Activated T-helper 17 cell treated with anti-CD3 and anti-CD28 coated beads, Interleukin-2, amount 50 U/mL, for 72 hours (primary cell): Measurements from ENCODE around the gene ATG9B. TPM values are rescaled to one million over a fixed set of nuclear protein-coding genes. Genes with fewer than 3 reads are reported as not detected.

Experiments used
- ATAC-seq: fragments of 150-1000 bp; cut with Tn5 transposase; replicated peaks from 2 replicates; pipeline ENCODE4 v1.10.0; 2021; ENCODE audit warnings: mild to moderate bottlenecking, moderate library complexity
- H3K27ac Mint-ChIP-seq: one replicate; pipeline ENCODE4 v1.8.0; 2022; ENCODE audit warnings: mixed read lengths
- H3K27me3 Mint-ChIP-seq: one replicate; pipeline ENCODE4 v1.8.0; 2022; ENCODE audit warnings: mixed read lengths
- H3K36me3 Mint-ChIP-seq: one replicate; pipeline ENCODE4 v1.8.0; 2022; ENCODE audit warnings: low read depth, mild to moderate bottlenecking, mixed read lengths
- H3K4me1 Mint-ChIP-seq: one replicate; pipeline ENCODE4 v1.8.0; 2022; ENCODE audit warnings: mixed read lengths
- H3K4me3 Mint-ChIP-seq: one replicate; pipeline ENCODE4 v1.8.0; 2022; ENCODE audit warnings: mild to moderate bottlenecking, mixed read lengths
- H3K9me3 Mint-ChIP-seq: one replicate; pipeline ENCODE4 v1.8.0; 2022; ENCODE audit warnings: mixed read lengths
- total RNA-seq, 2 donors: library from RNA; stranded (reverse); gene quantifications; one replicate each; pipeline ENCODE4 v1.2.3, GENCODE V29; 2022

The ATG9B gene
- total RNA-seq, 2 donors from 2014 or later = 2.9 to 18.2 TPM

GRCh38 chr7:151061213-151062110, 37.2 kb upstream of the ATG9B start:
- Mint-ChIP-seq H3K36me3 (peaks cover 37% of the 10 kb centered on the region), H3K27me3 (no peaks in the 10 kb centered on the region), H3K9me3 (no peaks in the 10 kb centered on the region), H3K4me3 (peak overlapping the region; percentile 95), H3K4me1 (peaks cover 21% of the 10 kb centered on the region), H3K27ac (peak overlapping the region; percentile 25)
- no peak for ATAC-seq

GRCh38 chr7:151060416-151061212, 36.3 kb upstream of the ATG9B start:
- Mint-ChIP-seq H3K4me1 (peaks cover 21% of the 10 kb centered on the region), H3K27ac (peak overlapping the region; percentile 95), H3K4me3 (peak overlapping the region; percentile 95), H3K36me3 (peaks cover 35% of the 10 kb centered on the region), H3K27me3 (no peaks in the 10 kb centered on the region), H3K9me3 (no peaks in the 10 kb centered on the region)
- no peak for ATAC-seq

- Mint-ChIP-seq H3K27ac (peak overlapping the region; percentile 95), H3K9me3 (no peaks in the 10 kb centered on the region), H3K27me3 (no peaks in the 10 kb centered on the region), H3K36me3 (peaks cover 29% of the 10 kb centered on the region), H3K4me3 (peak overlapping the region; percentile 95), H3K4me1 (peaks cover 21% of the 10 kb centered on the region)
- ATAC-seq = no peak
Observed at GRCh38 chr7:151060113-151060415, 35.8 kb upstream of the ATG9B start.

DNA sequence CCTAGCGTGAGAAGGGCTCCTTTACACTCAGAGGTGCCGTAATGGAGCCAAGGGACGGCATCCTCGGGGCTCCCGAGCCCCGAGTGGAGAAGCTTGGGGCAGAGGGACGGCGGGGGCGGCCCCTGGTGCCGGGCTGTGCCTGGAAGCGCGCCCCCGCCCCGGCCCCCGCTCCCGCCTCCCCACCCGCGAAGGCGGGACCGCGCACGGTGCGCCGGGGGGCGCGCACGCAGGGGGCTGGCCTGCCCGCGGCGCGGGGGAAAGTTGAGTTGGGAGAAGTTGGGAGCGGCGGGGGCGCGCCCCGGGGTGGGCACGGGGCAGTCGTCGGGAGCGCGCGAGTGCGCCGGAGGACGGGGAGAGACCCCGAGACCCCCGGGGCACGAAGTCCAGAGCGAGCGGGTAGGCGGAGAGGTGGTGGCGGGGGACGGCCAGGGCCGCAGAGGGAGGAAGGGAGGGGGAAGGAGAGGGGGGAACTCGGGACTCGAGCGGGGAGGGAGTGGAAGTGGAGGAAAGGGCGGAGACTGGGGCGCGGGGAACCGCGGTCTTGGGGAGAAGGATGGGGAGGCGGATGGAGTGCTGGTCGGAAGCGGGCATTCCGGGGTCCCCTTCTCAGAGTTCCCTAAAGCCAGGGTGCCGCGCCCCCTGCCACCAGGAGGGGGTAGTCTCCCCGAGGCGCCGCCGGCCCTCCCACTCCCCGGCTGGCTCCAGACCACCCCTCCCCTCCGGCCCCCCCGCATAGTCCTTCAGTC, 35.2 kb upstream of the ATG9B start, which contains the start of gene SLC4A2:
Gene SLC4A2, plus strand, starts transcription at position 223 of the 746 bp plus-strand sequence. CDS start 2,399 bp downstream, outside the sequence.
- ATAC-seq = peak; percentile 17
- Mint-ChIP-seq H3K27me3 (no peaks in the 10 kb centered on the region), H3K4me1 (peaks cover 24% of the 10 kb centered on the region), H3K9me3 (no peaks in the 10 kb centered on the region), H3K27ac (peak within 1 kb of the TSS; percentile 95), H3K4me3 (peak within 1 kb of the TSS; percentile 95), H3K36me3 (peaks cover 24% of the 10 kb centered on the region)

- no peak for ATAC-seq
- Mint-ChIP-seq H3K4me3 (peak overlapping the region; percentile 95), H3K27ac (peak overlapping the region; percentile 95), H3K27me3 (no peaks in the 10 kb centered on the region), H3K4me1 (peaks cover 25% of the 10 kb centered on the region), H3K9me3 (no peaks in the 10 kb centered on the region), H3K36me3 (peaks cover 17% of the 10 kb centered on the region)
Observed at GRCh38 chr7:151058781-151059366, 34.6 kb upstream of the ATG9B start.

- no peaks in the 10 kb centered on the region for H3K27me3 Mint-ChIP-seq
- H3K9me3 Mint-ChIP-seq = no peaks in the 10 kb centered on the region
- peak; percentile 95 for ATAC-seq
- peaks cover 25% of the 10 kb centered on the region for H3K4me1 Mint-ChIP-seq
- H3K36me3 Mint-ChIP-seq = peaks cover 10% of the 10 kb centered on the region
- peak overlapping the region; percentile 95 for H3K4me3 Mint-ChIP-seq
- peak overlapping the region; percentile 95 for H3K27ac Mint-ChIP-seq
Observed at GRCh38 chr7:151057989-151058780, 33.9 kb upstream of the ATG9B start.

DNA sequence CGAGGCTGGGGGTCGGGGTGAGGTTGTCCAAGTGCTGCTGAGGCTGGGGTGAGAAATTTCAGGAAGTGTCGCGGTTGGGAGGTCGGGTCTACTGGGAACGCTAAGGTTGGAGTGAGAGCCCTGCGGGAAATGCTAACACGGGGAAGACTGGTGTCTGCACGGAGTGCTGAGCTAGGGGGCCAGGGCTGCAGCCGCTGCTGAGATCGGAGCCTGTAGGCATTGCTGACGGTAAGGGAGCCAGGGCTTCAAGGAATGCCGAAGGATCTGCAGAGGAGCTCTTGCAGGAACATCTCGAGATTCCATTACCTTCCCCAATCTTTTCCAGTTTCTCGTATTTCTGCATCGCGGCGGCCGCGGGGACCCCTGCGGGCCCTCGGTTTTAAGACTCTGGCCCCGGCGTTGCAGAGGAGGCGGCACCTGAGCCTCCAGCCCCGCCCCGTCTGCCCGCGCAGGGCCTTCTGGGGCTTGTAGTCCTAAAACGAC, 33.3 kb upstream of the ATG9B start, which contains the start of gene CDK5:
Gene CDK5, minus strand, starts transcription at position 392 of the 483 bp plus-strand sequence. Its CDS starts 49 bp downstream, at position 343.
- no peaks in the 10 kb centered on the region for H3K27me3 Mint-ChIP-seq
- H3K9me3 Mint-ChIP-seq = no peaks in the 10 kb centered on the region
- peak; percentile 4 for ATAC-seq
- peaks cover 25% of the 10 kb centered on the region for H3K4me1 Mint-ChIP-seq
- peak within 1 kb of the TSS; percentile 95 for H3K4me3 Mint-ChIP-seq
- peak within 1 kb of the TSS; percentile 95 for H3K27ac Mint-ChIP-seq
- peaks cover 9% of the 10 kb centered on the region for H3K36me3 Mint-ChIP-seq

DNA sequence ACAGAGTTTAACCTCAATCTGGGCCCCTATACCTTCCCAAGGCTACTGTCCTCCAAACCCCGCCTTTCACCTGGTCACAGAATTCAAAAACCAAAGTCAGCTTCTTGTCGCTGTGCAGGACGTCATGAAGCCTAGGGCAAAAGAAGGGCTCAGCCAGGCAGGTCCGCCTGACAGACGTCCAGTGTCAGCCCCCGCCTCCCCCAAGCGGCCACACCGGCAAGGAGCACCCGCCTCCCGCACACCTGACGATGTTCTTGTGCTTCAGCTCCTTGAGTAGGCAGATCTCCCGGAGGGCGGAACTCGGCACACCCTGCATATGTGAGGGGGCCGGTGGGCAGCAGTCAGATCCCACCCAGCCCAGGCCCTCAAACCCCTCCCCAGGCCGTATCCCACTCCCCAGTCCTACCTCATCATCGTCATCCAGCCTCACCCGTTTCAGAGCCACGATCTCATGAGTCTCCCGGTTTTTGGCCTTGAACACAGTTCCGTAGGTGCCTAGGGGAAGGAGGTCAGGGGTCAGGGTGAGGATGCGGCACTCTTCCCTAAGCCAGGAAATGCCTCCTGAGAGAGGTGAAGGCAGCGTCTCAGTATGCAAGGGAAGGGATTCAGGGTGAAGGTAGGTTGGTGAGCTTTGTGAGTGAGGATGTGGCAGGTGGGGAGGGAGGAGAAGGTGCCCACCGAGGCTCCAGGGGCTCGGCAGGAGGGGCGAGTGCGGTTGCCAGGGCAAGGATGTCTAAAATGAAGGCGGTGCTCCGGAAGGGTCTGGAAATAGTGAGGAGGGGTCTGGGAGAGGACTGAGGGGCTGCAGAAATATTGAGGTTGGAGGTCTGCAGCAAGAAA, 32.6 kb upstream of the ATG9B start:
- no peak for ATAC-seq
- no peaks in the 10 kb centered on the region for H3K27me3 Mint-ChIP-seq
- peaks cover 25% of the 10 kb centered on the region for H3K4me1 Mint-ChIP-seq
- H3K36me3 Mint-ChIP-seq = peaks cover 7% of the 10 kb centered on the region
- H3K4me3 Mint-ChIP-seq = peak overlapping the region; percentile 95
- H3K27ac Mint-ChIP-seq = peak overlapping the region; percentile 95
- no peaks in the 10 kb centered on the region for H3K9me3 Mint-ChIP-seq

- no peaks in the 10 kb centered on the region for H3K9me3 Mint-ChIP-seq
Observed at GRCh38 chr7:151056283-151056665, 32.0 kb upstream of the ATG9B start.

GRCh38 chr7:151053751-151054150, 29.5 kb upstream of the ATG9B start:
- H3K4me1 Mint-ChIP-seq = peaks cover 13% of the 10 kb centered on the region

More at GRCh38 chr7:151056283-151056665, 32.0 kb upstream of the ATG9B start:
- no peak for ATAC-seq
- Mint-ChIP-seq H3K27me3 (no peaks in the 10 kb centered on the region), H3K36me3 (peaks cover 1% of the 10 kb centered on the region), H3K27ac (no peak overlapping the region), H3K4me3 (peak overlapping the region; percentile 95), H3K4me1 (peaks cover 19% of the 10 kb centered on the region)

GRCh38 chr7:151053096-151053495, 28.8 kb upstream of the ATG9B start:
- Mint-ChIP-seq H3K36me3 (no peaks in the 10 kb centered on the region), H3K4me3 (no peak overlapping the region), H3K27me3 (no peaks in the 10 kb centered on the region), H3K4me1 (peaks cover 13% of the 10 kb centered on the region), H3K9me3 (no peaks in the 10 kb centered on the region), H3K27ac (no peak overlapping the region)
- no peak for ATAC-seq

More at GRCh38 chr7:151053751-151054150, 29.5 kb upstream of the ATG9B start:
- H3K36me3 Mint-ChIP-seq = no peaks in the 10 kb centered on the region
- no peaks in the 10 kb centered on the region for H3K9me3 Mint-ChIP-seq
- no peak for ATAC-seq
- no peaks in the 10 kb centered on the region for H3K27me3 Mint-ChIP-seq
- H3K4me3 Mint-ChIP-seq = no peak overlapping the region
- H3K27ac Mint-ChIP-seq = no peak overlapping the region

- Mint-ChIP-seq H3K27me3 (no peaks in the 10 kb centered on the region), H3K4me3 (no peak overlapping the region), H3K4me1 (peaks cover 3% of the 10 kb centered on the region), H3K27ac (no peak overlapping the region), H3K9me3 (no peaks in the 10 kb centered on the region), H3K36me3 (no peaks in the 10 kb centered on the region)
- ATAC-seq = peak; percentile 67
Observed at GRCh38 chr7:151051108-151051507, 26.8 kb upstream of the ATG9B start.
